ENCODE data around the gene KIF26B.

DNA sequence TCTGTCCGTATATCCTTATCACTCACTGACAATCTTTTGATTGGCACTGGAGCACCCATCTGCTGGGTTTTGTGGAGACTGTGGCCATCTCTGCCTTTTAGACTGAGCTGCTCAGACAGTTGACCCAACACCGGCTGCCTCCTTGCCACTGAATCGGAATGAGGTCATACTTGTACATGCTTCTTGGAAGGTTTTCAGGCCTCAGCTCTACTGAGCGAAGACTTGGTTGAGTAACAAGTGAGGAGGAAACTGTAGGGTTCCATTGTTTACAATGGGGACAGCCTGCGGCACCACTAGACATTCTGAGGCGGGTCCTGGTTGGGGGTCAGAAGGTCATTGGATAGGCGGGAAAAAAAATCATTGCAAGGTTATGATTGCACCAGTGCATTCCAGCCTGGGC lies 320.3 kb downstream of the KIF26B start:
- TF ChIP-seq POLR2AphosphoS5 (IDR thresholded peaks at IDR 0.05) (no peak), CTCF (IDR thresholded peaks at IDR 0.05; ENCODE audit: poor library complexity, severe bottlenecking) (no peak), MXI1 (conservative IDR thresholded peaks at IDR 0.05; ENCODE audit: poor library complexity, severe bottlenecking) (no peak), EZH2 (IDR thresholded peaks at IDR 0.05; ENCODE audit: borderline replicate concordance, insufficient read depth, low read length, poor library complexity, severe bottlenecking) (no peak), RAD21 (conservative IDR thresholded peaks at IDR 0.05) (no peak)

All from neural cell (in vitro differentiated cells).